HG02852 (cell line): ENCODE measurements around the gene GPC5.

Experiments
- ATAC-seq: cut with Tn5 transposase; IDR thresholded peaks from one replicate; pipeline ENCODE4 v1.9.1; 2021; ENCODE audit warnings: mild to moderate bottlenecking, moderate library complexity; ENCODE audit not compliant: unreplicated experiment

GPC5 gene

DNA sequence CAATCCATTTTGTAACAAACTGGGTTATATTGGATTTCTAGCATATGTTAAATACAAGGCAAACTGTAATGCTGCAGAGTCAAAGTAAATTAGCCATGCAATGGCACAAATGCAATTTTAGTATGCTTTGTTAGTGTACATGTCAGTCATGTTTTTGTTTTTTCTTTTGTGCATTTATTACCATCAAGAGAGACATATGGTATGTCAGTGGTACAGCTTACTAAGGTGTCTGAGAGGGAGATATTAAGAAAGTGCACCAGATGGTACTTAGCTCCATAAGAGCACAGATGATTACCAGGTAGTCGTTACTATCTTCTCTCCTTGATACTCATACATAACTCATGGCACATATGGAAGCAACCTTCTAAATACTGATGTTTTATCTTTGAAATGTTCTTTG is 550.3 kb downstream of the GPC5 start:
- ATAC-seq = no peak

DNA sequence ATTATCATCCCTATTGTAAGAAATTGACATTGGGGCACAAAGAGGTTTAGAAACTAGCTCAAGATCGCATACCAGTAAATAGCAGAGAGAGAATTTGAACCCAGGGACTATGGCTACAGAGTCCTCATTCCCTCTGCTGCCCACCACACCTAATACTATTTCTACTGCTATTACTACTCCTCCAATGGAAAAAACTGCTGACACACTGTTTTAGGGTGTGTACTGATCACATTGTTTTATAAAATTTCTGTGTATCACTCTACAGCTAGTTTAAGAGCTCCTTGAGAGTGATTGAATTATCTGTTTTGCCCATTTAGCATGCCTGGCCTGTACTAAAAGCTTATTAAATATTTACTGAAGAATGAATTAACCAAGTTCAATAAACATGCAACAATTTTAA is 552.4 kb downstream of the GPC5 start:
- ATAC-seq = no peak

DNA sequence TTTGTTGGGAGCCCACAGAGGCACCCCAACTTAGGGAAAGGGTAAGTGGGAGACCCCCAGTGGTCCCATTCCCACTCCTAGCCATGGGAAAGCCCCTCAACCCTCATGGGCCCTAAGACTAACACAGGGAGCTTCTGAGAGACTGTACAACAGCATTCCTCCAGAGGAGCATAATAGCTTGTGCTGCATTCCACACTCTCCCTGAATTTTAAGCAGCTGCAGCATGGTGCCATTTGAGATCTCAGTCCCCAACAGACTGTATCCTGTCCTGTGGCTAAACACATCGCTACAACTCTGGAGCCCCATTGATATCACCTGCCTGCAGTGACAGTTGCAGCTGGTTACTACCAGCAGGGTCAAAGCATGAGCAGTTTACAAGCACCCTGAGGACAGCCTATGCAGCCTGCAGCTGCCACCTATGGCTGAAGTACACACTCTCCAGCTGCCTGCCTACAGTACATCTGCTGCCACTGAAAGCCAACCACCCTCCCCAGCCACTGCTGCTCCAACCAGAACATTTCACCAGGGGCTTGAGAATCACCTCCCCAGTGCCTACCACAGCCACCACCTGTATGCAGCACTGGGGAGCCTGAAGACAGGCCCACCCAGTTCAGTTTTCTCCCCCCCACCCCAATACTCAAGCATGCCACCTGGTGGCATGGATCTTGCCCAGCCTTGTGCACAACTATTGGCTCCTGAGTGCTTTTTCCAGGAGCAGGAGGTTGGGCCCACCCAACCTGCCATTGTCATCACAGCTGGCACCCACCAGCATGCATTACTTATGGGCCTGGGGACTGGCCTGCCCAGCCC is 557.3 kb downstream of the GPC5 start:
- ATAC-seq = no peak

DNA sequence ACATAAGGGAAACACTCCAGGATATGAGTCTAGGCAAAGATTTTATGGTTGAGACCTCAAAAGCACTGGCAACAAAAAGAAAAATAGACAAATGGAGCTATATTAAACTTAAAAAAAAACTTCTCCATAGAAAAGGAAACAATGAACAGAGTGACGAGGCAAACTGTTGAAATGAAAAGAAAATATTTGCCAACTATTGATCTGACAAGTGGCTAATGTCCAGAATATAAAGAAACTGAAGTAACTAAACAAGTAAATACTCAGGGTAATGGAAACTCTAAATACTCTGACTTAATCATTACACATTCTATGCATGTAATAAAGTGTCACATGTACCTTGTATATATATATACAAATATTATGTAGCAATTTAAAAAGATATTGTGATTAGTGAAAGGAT is 562.5 kb downstream of the GPC5 start:
- no peak for ATAC-seq

DNA sequence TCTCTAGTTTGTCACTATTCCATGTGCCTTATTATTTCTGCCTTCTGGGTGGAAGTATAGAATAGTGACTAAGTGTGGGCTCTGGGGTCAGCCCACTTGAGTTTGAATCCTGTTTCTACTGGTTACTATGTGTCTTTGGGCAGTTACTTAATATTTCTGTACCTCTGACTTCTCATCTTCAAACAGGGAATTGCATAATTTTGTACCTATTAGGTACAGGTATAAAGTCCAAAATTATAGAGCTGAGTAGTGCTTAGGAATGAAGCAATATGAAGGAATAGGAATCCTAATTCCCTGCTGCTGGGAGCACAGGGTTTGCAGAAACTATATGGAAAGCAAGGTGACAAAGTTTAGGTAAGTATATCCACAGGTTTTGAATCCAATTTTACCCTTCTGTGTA is 564.5 kb downstream of the GPC5 start:
- ATAC-seq = no peak

DNA sequence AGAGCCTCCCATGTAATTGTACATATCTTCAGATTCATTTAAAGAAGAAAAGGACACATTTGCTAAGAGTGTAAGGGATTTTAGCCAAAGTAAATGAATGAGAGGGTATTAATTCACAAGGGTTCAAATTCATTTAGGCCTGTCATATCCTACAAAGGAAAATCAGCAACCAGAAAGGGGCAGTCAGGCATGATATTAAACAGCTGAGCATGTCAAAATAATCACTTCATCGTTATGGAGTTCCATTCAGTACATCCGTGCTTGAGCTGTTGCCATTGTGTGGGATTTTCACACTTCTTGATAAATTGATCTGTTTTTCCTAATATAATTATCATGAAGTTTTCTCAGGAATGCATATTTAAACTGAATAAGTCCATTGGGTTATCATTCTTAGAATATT is 567.1 kb downstream of the GPC5 start:
- ATAC-seq = no peak

DNA sequence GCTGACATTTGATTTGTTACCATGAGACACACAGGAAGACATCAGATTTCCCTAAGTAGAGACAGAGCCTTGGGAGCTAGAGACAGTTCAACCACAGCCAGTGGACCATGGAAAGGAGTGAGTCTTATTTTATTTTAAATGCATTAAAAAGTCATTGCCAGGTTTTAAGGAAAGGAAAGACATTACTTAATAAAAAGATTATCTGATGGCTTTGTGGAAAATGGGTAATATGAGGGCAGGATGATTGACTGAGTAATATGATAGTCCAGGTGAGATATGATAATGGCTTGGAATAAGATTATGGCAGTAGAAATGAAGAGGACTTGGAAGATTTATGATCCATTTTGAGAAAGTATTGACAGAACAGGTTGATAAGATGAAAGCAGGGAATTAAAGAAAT is 580.1 kb downstream of the GPC5 start:
- ATAC-seq = no peak

DNA sequence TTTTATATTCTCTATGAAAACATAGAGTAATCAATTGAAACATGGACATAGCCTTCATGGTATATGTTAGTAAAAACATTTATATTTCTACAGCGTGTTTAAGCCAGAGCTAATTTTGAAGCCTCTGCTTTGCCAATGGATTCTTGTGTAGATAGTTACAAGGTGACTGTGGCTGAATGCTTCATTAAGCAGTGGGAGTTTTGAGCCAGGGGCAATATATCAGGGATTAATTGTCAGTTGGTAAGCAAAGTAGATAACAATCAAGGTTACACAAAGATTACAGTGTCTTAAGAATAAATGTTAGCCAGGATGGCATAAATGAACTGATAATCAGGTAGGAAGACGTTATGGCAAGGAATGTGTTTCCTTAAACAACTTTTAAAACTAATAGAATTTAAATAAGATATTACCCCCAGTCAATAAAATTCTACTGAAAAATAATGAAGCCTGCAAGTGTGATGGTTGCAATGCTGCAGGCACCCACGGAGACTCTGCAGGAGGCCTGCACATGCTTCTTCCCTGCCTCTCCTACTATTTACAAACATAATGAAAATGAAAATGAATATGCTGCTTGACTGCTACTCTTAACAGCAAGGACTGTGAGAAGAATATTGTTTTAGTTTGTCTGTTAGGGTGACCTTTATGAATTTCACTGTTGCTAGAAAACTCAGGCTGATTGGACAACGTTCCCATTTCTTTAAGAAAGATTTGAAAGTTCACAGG is 588.5 kb downstream of the GPC5 start:
- ATAC-seq = no peak

DNA sequence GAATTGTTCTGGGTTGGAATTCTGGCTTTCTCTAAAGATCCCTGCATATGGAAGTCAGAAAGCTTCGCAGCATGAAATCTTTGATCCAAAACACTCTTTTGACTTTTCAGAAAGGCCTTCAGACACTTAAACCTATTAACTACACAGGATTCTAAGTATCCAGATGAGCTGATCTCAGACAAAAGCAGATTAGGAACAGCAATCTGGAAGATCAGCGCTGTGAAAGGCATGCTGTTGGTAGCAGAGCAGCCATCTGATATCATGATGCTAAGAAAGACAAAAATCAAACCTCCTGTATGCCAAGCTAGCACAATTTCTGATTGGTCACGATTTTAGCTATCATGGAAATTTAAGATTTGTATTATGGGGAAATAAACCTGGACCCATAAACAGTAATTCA is 589.9 kb downstream of the GPC5 start:
- ATAC-seq = no peak

DNA sequence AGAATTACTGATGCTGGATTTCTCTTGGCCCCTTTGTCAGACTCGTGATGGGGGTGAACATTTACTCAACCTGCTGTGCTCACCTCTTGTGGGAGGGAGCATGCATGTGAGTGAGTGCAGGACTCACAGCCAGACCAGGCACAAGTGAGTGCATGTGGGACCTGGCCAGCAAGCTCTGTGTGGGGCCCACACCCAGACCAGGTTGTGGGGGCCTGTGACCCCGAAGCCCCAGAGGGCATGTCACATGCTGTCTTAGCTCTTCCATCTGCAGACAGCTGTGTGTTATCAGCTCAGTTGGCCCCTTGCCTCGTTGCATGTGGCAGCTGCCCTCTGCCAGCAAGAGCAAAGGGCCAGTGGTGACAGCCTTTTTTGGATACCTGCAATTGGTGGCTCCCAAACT is 614.4 kb downstream of the GPC5 start:
- ATAC-seq = no peak

DNA sequence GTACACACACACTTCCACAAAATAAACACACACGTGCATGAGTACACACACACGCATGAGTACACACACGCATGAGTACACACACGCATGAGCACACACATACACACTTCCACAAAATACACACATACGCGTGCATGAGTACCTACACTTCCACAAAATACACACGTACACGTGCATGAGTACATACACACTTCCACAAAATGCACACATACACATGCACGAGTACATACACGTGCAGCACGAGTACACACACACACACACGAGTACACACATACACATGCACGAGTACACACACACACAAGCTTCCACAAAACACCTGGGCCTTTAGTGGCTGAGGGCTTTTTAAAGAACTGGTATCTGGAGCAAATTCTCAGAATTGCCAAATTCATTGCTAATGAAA is 619.3 kb downstream of the GPC5 start:
- no peak for ATAC-seq

DNA sequence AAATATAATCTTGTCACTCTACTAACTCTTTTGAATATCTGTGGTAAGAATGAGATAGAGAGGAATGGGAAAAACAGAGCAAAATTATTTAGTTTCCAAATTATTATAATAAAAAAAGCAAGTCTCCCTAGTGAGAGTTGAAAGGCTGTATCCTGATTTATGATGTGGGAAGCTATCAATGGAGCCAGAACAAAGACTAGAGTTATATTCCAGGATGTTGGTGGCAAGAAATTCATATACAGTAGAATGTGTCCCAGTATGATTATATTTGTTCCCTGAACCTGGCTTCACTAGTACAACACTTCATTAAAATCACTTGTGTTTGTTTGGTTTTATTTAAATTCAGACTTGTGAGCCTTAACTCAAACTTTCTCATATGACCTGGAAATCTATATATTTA is 630.3 kb downstream of the GPC5 start:
- no peak for ATAC-seq

DNA sequence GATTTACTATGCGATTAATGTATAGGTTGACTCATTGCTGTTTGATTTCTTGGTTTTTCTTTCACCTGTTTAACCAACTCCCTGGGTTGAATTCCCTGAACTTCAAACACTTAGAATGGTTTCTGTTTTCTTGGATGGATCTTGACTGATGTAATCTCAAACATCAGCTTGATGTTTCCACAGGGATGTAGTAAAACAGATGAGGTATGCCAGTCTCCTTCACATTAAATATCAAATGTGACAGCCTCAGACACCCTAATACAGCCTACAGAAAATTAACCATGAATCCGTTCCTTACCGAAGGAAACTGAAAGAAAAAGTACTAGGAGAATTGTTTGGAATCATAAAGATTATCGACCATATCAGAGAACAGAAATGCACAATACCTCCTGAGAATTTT is 631.2 kb downstream of the GPC5 start:
- no peak for ATAC-seq

DNA sequence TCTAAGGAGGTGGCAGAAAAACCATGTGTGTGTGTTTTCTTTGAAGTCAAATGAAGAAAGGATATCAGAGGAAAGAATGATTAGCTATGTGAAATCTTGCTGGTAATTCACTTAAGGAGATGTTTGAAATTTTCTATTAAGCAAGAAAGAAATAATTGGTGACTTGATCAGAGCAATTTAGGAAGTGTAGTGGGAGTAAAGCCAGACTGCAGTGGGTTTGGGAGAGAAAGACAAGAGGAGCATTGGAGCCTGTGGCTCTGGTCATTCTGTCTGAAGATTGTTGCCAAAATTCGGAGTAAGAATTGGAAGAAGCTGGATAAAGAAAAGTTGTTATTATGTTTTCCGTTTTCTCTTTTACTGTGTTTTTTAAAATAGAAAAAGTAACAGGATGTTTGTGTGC is 640.5 kb downstream of the GPC5 start:
- no peak for ATAC-seq

DNA sequence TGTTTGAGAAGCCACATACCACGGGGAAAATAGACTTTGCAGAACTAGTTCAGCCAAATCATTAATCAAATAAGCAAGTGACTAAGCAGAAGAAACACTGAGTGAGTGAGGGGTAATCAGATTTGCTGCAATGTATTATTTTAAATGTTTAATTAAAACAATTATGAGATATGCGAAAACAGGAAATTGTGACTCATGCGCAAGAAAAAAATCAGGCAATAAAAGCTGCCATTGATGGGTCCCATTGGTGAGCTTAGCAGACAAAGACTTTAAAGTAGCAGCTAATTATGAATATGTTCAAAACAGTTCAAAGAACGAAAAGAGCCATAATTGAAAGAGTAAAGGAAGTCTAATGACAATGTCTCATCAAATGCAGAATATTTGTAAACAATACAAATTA is 644.1 kb downstream of the GPC5 start:
- ATAC-seq = no peak

DNA sequence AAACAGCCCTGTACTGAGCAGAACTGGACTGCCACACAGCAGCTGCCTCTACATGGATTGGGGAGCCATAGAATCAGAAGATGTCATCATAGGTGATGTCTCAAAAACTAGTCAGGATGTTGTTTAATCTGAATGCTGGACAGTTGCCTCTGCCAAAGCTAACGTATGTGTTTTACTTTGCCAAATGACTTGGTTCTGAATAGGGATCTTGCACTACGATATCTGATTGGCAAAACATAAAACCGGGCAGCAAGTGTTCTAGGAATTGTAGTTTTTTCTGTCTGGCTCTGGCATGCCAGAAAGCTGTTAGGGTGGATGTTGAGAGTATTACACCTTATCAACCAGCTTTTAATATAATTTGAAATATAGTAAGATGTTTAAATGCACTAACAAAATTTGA is 645.9 kb downstream of the GPC5 start:
- ATAC-seq = no peak

DNA sequence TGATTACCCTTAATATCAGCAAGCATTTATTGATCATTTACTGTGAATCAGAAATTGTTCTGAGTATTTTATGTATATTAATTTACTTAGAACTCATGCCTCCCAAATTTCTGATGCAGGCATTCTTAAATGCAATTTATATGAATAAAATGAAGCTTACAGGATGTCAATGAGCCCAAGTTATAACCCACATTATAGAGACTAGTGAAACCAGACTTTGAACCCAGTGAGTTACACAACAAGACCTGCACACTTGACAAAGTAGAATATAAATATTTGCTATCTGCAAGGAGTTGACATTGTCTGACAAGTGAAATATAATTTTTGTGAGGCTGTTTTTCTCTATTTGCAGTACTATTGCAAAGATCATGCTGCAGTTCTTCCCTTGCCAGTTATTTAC is 656.0 kb downstream of the GPC5 start:
- no peak for ATAC-seq

DNA sequence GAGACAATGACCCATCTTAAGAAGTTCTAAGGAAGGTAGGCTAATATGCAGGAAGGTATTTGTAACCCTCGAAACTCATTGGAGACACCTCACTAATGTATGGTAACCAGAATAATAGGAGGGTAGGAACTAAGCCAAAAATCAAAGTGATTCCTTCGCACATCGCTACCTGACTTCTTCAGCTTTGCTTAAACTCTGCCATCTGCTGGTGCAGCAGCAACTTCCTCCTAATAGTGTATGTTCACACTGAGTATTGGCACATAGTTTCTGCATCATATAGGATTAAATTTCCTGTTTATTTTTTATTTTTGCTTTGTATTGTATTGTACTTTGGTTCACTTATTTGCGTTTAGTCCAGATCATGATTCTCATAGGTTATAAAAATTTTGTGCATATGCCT is 676.2 kb downstream of the GPC5 start:
- ATAC-seq = no peak

DNA sequence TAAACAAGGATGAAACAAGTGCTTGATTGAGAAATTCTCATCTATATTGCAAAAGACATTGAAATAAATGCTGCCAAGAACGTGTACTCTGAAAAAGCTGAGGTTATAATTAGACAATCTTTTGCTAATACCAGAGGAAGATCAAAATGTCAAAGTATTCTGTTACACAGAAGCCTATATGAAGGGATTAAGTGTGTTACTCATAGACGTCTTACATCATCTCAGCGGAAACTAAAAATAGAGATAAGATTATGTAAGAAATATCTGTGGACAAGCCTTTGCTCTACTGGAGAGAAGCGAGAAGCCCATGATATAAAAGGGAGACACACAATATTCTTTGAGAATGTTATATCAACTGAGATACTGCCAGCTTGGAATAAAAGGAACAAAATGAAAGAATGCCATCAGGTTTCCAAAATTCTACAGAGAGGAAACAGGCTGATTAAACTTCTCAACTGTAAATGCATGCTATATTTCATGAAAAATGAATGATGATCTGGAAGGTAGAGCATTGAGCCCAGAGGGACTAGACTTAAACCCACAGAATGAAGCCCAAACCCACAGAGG is 699.0 kb downstream of the GPC5 start:
- no peak for ATAC-seq

DNA sequence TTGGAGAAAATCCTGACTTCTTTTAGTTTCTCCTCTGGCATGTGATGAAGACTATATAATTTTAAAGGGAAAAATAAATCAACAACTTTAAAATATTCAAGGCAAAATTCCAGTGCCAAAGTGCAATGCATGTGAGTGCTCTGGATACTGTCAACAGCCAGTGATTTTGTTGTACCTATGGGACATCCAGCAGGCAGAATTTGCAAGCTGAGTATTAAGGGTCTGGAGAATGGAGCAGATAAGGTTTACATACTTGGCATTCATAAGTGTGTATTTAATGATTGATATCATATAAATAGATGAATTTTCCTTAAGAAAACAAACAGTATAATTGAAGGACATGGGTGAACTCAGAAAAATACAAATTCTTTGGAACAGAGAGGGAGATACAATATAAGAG is 703.4 kb downstream of the GPC5 start:
- no peak for ATAC-seq

DNA sequence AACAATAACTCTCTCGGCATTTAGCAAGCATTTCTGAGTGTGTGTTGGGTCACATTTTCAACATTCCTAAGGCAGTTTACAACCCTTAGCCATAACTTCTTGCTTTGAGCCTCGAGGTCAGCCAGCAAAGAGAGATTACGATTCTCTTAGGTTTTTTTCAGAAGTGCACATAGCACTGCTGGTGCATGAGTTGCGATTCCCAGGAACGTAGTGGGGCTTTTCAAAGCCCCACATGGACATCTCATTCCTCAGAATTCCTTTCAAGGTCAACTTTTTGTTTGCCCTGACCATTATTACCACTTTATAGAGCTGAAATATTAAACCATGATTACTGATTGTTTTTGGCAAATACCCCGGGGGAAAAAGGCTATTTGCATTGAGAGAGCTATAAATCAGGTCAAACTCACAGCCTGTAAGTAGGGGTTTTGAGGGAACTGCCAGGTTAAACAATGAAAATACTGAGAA is 705.3 kb downstream of the GPC5 start:
- no peak for ATAC-seq

DNA sequence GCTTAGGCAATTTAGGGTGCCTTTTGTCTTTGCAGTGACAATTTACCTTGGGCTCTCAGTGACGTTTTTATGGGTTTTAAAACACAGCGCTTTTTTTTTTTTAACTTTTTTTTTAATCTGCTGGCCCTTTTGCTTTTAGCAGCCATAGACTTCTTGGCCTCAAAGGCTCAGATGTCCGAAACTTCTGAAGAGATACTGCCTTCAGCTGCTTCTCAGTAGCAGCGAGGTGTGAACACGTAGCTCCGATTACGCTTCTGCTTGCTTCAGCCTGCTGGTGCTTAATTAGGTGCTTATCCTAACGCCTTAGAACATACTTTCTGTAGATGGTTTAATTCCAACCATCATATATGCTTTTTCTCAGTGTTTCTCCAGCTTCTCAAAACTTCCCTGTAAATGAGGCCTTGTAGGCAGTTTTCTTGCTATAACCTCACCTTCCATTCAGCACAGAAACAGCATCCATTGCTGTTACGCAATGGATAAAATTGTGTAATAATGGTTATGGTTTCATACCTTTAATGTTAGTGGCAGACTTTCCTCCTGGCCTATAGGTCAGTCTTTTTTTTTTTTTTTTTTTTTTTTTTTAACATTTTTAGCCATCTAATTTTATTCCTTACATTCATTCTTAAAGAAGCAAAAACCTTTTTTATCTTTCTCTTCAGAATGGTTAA is 723.9 kb downstream of the GPC5 start:
- no peak for ATAC-seq
